Measurements from ENCODE around the gene AKIRIN1. TPM values are rescaled to one million over a fixed set of nuclear protein-coding genes. Genes with fewer than 3 reads are reported as not detected.
"Not testable (repeated sequence)": the region's sequence is repeated elsewhere in the genome, so short reads cannot be mapped to it uniquely, and the experiment has no call there.

AKIRIN1 gene
- total RNA-seq, 2 experiments from 2014 or later: 51.2 to 53.8 TPM

- DNase-seq: no peak
- ChIA-PET POLR2A (no interaction called here), CTCF (no interaction called here)
- Mint-ChIP-seq H3K9me3 (ENCODE audit: insufficient read depth) (peaks cover 7% of the 10 kb centered on the region), H3K27ac (no peak overlapping the region), H3K27me3 (ENCODE audit: low read depth) (peaks cover 2% of the 10 kb centered on the region), H3K4me3 (no peak overlapping the region), H3K4me1 (ENCODE audit: low read depth) (peaks cover 13% of the 10 kb centered on the region), H3K36me3 (ENCODE audit: low read depth) (peaks cover 9% of the 10 kb centered on the region)
- no peak for ATAC-seq
These were observed 17.2 kb upstream of the AKIRIN1 start for GRCh38 chr1:38973659-38974437.

GRCh38 chr1:38977399-38978244, 13.5 kb upstream of the AKIRIN1 start:
- ChIA-PET POLR2A (interaction anchor here (0.6 to 2.0 kb wide), 4 partner anchors 15 to 57 kb away, joined by 3 to 6 read pairs (median 4); partner anchors contain the start of gene NDUFS5), CTCF (interaction anchor here (1.3 to 2.1 kb wide), 2 partner anchors 13 to 14 kb away, joined by 3 to 6 read pairs; no protein-coding TSS in a partner anchor)
- ATAC-seq (peak; percentile 89), DNase-seq (peak; percentile 88)
- H3K27ac Mint-ChIP-seq: peak overlapping the region; percentile 96
- H3K4me3 Mint-ChIP-seq: peak overlapping the region; percentile 68
- not testable (repeated sequence) for H3K27me3 Mint-ChIP-seq (ENCODE audit: low read depth)
- H3K4me1 Mint-ChIP-seq (ENCODE audit: low read depth): peaks cover 10% of the 10 kb centered on the region
- peaks cover 11% of the 10 kb centered on the region for H3K9me3 Mint-ChIP-seq (ENCODE audit: insufficient read depth)
- H3K36me3 Mint-ChIP-seq (ENCODE audit: low read depth): peaks cover 18% of the 10 kb centered on the region

- Mint-ChIP-seq H3K4me1 (ENCODE audit: low read depth) (peaks cover 10% of the 10 kb centered on the region), H3K4me3 (peak overlapping the region; percentile 68), H3K36me3 (ENCODE audit: low read depth) (peaks cover 18% of the 10 kb centered on the region), H3K27ac (peak overlapping the region; percentile 96), H3K9me3 (ENCODE audit: insufficient read depth) (peaks cover 11% of the 10 kb centered on the region)
- not testable (repeated sequence) for ATAC-seq; H3K27me3 Mint-ChIP-seq (ENCODE audit: low read depth)
- ChIA-PET CTCF (interaction anchor here (1.3 to 2.1 kb wide), 2 partner anchors 12 to 14 kb away, joined by 3 to 6 read pairs; no protein-coding TSS in a partner anchor), POLR2A (interaction anchor here (0.6 to 2.0 kb wide), 4 partner anchors 14 to 56 kb away, joined by 3 to 6 read pairs (median 4); partner anchors contain the start of gene NDUFS5)
- DNase-seq: peak; percentile 58
These were observed 12.9 kb upstream of the AKIRIN1 start for GRCh38 chr1:38978245-38978542.

- H3K36me3 Mint-ChIP-seq (ENCODE audit: low read depth): peaks cover 18% of the 10 kb centered on the region
- H3K27me3 Mint-ChIP-seq (ENCODE audit: low read depth); H3K4me3 Mint-ChIP-seq; POLR2A ChIA-PET; H3K27ac Mint-ChIP-seq; ATAC-seq; DNase-seq: not testable (repeated sequence)
- peaks cover 10% of the 10 kb centered on the region for H3K4me1 Mint-ChIP-seq (ENCODE audit: low read depth)
- CTCF ChIA-PET: interaction anchor here (2.1 kb wide), 1 partner anchor 11 kb away, joined by 6 read pairs; no protein-coding TSS in a partner anchor
- peaks cover 11% of the 10 kb centered on the region for H3K9me3 Mint-ChIP-seq (ENCODE audit: insufficient read depth)
These were observed 11.7 kb upstream of the AKIRIN1 start for GRCh38 chr1:38979380-38979779.

GRCh38 chr1:38989979-38990378, 1.1 kb upstream of the AKIRIN1 start:
- peaks cover 3% of the 10 kb centered on the region for H3K27me3 Mint-ChIP-seq (ENCODE audit: low read depth)
- no peak for ATAC-seq
- H3K4me3 Mint-ChIP-seq: peak overlapping the region; percentile 79
- H3K27ac Mint-ChIP-seq: peak overlapping the region; percentile 84
- POLR2A ChIA-PET: interaction anchor here (0.6 kb wide), 1 partner anchor 18 kb away, joined by 3 read pairs; no protein-coding TSS in a partner anchor
- peaks cover 22% of the 10 kb centered on the region for H3K36me3 Mint-ChIP-seq (ENCODE audit: low read depth)
- H3K9me3 Mint-ChIP-seq (ENCODE audit: insufficient read depth): no peaks in the 10 kb centered on the region
- no peak for DNase-seq
- peaks cover 34% of the 10 kb centered on the region for H3K4me1 Mint-ChIP-seq (ENCODE audit: low read depth)
- CTCF ChIA-PET: interaction anchor here (0.6 to 1.4 kb wide), 3 partner anchors 12 to 619 kb away, joined by 3 to 6 read pairs (median 3); no protein-coding TSS in a partner anchor

GRCh38 chr1:38990386-38990737, 714 bp upstream of the AKIRIN1 start:
- Mint-ChIP-seq H3K27me3 (ENCODE audit: low read depth) (peaks cover 3% of the 10 kb centered on the region), H3K9me3 (ENCODE audit: insufficient read depth) (no peaks in the 10 kb centered on the region), H3K36me3 (ENCODE audit: low read depth) (peaks cover 26% of the 10 kb centered on the region), H3K4me1 (ENCODE audit: low read depth) (peaks cover 38% of the 10 kb centered on the region), H3K27ac (peak overlapping the region; percentile 84), H3K4me3 (peak overlapping the region; percentile 79)
- ChIA-PET CTCF (interaction anchor here (1.0 to 1.4 kb wide), 2 partner anchors 12 to 108 kb away, joined by 3 to 6 read pairs; no protein-coding TSS in a partner anchor), POLR2A (interaction anchor here (0.6 kb wide), 2 partner anchors 18 to 526 kb away, joined by 3 read pairs; no protein-coding TSS in a partner anchor)
- DNase-seq: no peak
- peak; percentile 5 for ATAC-seq

GRCh38 chr1:38991638-38992411, 749 bp downstream of the AKIRIN1 start:
- ChIA-PET CTCF (interaction anchor here (1.4 kb wide), 1 partner anchor 100 kb away, joined by 4 read pairs; no protein-coding TSS in a partner anchor), POLR2A (interaction anchor here (1.3 kb wide), 1 partner anchor 15 kb away, joined by 5 read pairs; no protein-coding TSS in a partner anchor)
- H3K4me3 Mint-ChIP-seq: peak overlapping the region; percentile 79
- no peak for ATAC-seq
- peaks cover 48% of the 10 kb centered on the region for H3K4me1 Mint-ChIP-seq (ENCODE audit: low read depth)
- peak overlapping the region; percentile 70 for H3K27ac Mint-ChIP-seq
- peaks cover 37% of the 10 kb centered on the region for H3K36me3 Mint-ChIP-seq (ENCODE audit: low read depth)
- no peaks in the 10 kb centered on the region for H3K27me3 Mint-ChIP-seq (ENCODE audit: low read depth)
- DNase-seq: peak; percentile 25
- no peaks in the 10 kb centered on the region for H3K9me3 Mint-ChIP-seq (ENCODE audit: insufficient read depth)

- no peaks in the 10 kb centered on the region for H3K27me3 Mint-ChIP-seq (ENCODE audit: low read depth)
- ChIA-PET CTCF (interaction anchor here (0.7 to 1.4 kb wide), 2 partner anchors 36 to 100 kb away, joined by 3 to 4 read pairs; no protein-coding TSS in a partner anchor), POLR2A (interaction anchor here (0.6 to 1.3 kb wide), 2 partner anchors 15 to 74 kb away, joined by 4 to 5 read pairs; no protein-coding TSS in a partner anchor)
- peak overlapping the region; percentile 70 for H3K27ac Mint-ChIP-seq
- H3K9me3 Mint-ChIP-seq (ENCODE audit: insufficient read depth): no peaks in the 10 kb centered on the region
- DNase-seq (no peak), ATAC-seq (no peak)
- peaks cover 41% of the 10 kb centered on the region for H3K36me3 Mint-ChIP-seq (ENCODE audit: low read depth)
- peaks cover 55% of the 10 kb centered on the region for H3K4me1 Mint-ChIP-seq (ENCODE audit: low read depth)
- peak overlapping the region; percentile 79 for H3K4me3 Mint-ChIP-seq
These were observed 1.5 kb downstream of the AKIRIN1 start for GRCh38 chr1:38992412-38993111.

- no peaks in the 10 kb centered on the region for H3K9me3 Mint-ChIP-seq (ENCODE audit: insufficient read depth)
- peaks cover 53% of the 10 kb centered on the region for H3K36me3 Mint-ChIP-seq (ENCODE audit: low read depth)
- CTCF ChIA-PET: interaction anchor here (1.0 kb wide), 1 partner anchor 25 kb away, joined by 3 read pairs; no protein-coding TSS in a partner anchor
- DNase-seq (no peak), ATAC-seq (no peak)
- H3K4me3 Mint-ChIP-seq: no peak overlapping the region
- no peaks in the 10 kb centered on the region for H3K27me3 Mint-ChIP-seq (ENCODE audit: low read depth)
- POLR2A ChIA-PET: no interaction called here
- peaks cover 67% of the 10 kb centered on the region for H3K4me1 Mint-ChIP-seq (ENCODE audit: low read depth)
- peak overlapping the region; percentile 47 for H3K27ac Mint-ChIP-seq
These were observed 3.1 kb downstream of the AKIRIN1 start for GRCh38 chr1:38994196-38994595.

- H3K27me3 Mint-ChIP-seq (ENCODE audit: low read depth): no peaks in the 10 kb centered on the region
- peak overlapping the region; percentile 79 for H3K27ac Mint-ChIP-seq
- peaks cover 58% of the 10 kb centered on the region for H3K4me1 Mint-ChIP-seq (ENCODE audit: low read depth)
- peak overlapping the region; percentile 50 for H3K4me3 Mint-ChIP-seq
- ChIA-PET CTCF (interaction anchor here (0.8 to 1.3 kb wide), 4 partner anchors 29 to 103 kb away, joined by 3 to 4 read pairs (median 3); partner anchors contain the start of gene NDUFS5), POLR2A (interaction anchor here (1.0 to 1.2 kb wide), 3 partner anchors 14 to 29 kb away, joined by 3 to 5 read pairs (median 3); partner anchors contain the start of gene NDUFS5)
- DNase-seq (no peak), ATAC-seq (peak; percentile 27)
- peaks cover 73% of the 10 kb centered on the region for H3K36me3 Mint-ChIP-seq (ENCODE audit: low read depth)
- no peaks in the 10 kb centered on the region for H3K9me3 Mint-ChIP-seq (ENCODE audit: insufficient read depth)
These were observed 6.2 kb downstream of the AKIRIN1 start for GRCh38 chr1:38997034-38997900.

All from activated CD8-positive, alpha-beta T cell treated with anti-CD3 and anti-CD28 coated beads, Interleukin-2, amount 10 ng/mL, durations not matched to agents 7 days and 5 days (primary cell).